Suppressor macrophage treated with lipopolysaccharide for 4 hours (primary cell): ENCODE results near the gene B3GNT4.
"Not testable (repeated sequence)": the region's sequence is repeated elsewhere in the genome, so short reads cannot be mapped to it uniquely, and the experiment has no call there.

Experiments
- DNase-seq: peaks from one replicate; pipeline ENCODE4 v3.0.0-alpha.2; 2020

The B3GNT4 gene

DNA sequence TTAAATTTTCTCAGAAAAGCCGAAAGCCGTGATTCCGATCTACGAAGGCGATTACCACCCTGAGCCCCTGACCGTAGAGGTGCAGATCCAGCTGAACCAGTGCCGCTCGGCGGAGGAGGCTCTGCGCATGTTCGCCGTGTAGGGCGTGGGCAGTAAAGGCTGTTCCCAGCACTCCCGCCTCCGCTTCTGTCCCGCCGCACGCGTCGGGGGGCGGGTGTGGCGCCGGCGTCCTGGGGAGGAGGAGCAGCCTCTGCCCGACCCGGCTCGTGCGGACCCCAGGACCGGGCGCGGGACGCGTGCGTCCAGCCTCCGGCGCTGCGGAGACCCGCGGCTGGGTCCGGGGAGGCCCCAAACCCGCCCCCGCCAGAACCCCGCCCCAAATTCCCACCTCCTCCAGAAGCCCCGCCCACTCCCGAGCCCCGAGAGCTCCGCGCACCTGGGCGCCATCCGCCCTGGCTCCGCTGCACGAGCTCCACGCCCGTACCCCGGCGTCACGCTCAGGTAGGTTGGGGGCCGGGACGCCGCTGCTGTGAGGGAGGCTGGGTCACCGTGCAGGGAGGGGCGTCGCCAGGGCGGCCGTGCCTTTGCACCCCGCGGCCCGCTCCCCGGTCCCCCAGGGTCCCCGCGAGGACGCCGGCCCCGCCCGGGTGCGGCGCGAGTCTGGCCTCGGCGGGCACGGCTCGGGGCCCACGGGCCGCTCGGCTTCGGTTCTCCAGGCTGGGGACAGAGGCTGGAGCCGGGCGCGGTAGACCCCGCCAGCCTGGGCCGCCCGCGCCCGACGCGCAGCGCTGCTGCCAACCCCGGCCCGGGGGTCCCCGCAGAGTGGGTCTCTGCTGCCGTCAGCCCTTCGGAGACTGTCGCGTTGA, at the start of gene B3GNT4:
Gene B3GNT4 (plus strand): TSS at position 409 of the 866 bp plus-strand sequence. CDS start 910 bp downstream, outside the sequence.
- peak; percentile 42 for DNase-seq

DNA sequence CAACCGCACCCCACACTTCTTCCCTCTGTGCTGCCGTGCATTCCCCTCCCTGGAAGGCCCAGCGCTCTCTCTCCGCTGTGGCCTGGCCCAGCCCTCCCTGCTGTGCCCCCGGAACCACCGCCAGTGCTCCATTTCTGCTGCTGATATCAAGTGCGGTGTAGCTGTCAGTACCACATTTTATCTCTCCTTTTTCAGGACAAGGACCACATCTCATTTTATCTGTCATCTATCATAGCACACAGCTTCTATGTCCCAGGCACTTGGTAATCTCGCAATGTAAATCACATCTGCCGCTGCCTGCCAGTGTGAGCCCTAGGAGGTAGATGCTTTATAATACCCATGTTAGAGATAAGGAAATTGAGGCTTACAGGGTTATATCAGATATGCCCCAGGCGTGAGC, 47.8 kb upstream of the B3GNT4 start:
- DNase-seq = no peak

DNA sequence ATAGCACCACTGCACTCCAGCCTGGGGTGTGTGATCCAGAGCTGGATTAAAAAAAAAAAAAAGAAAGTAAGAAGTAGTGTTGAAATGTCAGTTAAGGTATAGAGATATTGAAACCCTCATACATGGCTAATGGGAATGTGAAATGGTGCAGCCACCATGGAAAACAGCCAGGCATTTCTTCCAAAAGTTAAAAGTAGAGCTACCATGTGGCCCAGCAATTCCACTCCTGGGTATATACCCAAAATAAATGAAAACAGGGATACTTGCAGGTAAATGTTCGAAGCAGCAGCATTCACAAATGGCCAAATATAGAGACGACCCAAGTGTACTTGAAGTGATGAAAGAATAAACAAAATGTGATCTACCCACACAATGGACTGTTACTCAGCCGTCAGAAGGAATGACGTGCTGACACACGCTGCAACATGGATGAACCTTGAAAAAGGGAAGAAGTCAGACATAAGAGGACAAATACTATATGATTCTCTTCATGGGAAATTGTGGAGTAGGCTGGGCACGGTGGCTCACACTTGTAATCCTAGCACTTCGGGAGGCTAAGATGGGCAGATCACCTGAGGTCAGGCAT, 44.7 kb upstream of the B3GNT4 start:
- no peak for DNase-seq

DNA sequence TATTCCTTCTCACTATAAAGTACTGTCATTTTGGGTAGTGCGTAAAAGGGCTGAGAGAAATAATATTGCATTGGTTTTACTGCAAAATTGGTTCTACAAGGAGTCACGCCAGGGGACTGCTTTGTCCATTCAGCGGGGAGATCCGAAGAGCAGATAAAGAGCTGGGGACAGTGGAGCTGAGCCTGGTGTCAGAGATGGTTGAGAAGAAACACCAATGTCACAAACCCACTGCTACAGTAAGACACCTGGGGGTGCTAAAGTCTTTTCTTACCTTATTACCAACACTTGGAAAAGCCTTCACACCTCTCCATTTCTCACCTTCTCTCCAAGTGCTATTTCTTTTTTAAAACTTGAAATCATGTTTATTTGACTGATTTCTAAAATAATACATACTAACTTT, 43.6 kb upstream of the B3GNT4 start:
- no peak for DNase-seq

DNA sequence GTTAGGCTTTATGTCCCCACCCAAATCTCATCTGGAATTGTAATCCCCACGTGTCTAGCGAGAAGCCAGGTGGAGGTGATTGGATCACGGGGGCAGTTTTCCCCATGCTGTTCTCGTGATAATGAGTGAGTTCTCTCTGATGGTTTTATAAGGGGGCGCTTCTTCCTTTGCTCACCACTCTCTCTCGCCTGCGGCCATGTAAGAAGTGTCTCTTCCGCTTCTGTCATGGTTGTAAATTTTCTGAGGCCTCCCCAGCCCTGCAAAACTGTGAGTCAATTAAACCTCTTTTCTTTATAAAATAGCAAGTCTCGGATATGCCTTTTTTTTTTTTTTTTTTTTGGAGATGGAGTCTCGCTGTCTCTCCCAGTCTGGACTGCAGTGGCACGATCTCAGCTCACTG, 42.7 kb upstream of the B3GNT4 start:
- no peak for DNase-seq

DNA sequence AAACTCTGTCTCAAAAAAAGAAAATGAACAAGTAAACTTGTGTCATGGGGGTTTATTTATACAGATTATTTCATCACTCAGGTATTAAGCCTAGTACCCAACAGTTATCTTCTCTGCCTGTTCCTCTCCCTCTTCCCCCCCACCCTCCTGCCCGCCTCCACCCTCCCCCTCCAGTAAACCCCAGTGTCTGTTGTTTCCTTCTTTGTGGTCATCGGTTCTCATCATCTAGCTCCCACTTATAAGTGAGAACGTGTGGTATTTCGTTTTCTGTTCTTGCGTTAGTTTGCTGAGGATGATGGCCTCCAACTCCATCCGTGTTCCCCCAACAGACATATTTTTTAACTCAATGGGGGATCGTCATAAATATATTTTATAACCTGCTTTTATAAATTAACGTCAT, 41.8 kb upstream of the B3GNT4 start:
- no peak for DNase-seq

DNA sequence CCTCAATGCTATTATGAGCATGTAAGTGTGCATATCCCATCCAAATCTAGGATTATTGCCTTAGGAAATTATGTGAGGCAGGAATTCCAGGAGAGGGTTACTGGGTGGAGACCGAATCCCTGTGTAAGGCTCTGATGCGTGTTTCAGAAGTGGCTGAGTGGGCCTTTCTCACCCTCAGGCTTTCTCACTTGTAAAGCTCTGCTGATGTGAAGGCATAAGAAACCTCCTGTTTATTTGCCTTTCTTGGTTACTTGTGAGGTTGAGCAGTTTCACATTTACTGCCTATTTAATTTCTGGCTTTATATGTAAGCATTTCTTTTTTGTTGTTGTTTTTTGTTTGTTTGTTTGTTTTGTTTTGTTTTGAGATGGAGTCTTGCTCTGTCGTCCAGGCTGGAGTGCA, 40.5 kb upstream of the B3GNT4 start:
- no peak for DNase-seq

DNA sequence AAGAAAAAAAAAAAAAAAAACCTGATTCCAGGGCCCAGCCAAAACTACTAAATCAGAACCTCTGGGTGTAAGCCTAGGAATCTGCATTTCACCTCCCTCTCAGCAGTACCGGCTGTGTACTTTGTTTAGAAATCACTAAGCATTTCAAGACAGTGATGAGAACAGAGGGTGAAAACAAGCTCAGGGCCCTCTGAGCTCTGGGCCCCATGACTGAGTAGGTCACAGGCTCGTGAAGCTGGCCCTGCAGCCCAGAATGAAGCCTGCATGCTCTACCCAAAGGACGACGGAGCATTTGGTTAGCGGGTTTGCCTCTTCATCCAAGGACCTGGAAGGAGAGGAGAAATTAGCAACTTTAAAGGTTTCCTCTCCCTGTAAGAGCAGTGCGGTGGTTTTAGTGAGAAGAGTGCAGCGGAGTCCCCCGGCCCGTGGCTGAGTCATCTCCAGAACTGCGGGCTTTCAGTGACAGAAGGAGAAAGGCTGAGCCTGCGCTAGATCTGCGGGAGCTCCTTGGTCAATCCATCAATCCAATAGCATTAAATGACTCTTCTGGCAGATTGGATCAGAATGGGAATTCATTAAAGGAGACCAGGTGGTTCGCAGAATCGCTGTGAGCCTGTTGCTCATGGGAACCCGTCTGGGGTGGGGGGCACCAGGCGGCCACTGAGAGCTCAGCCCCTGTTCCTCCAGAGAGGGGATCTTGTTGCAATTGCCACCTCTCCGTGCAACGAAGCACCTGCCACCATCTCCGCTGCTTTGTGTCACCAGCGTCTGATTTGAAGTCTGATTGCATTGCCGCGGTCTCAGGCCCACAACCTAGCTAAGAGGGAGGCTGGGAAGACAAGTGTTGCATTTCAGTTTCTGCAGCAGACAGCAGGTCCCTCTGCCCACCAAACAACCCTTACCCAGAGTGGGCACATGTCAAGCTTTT, 36.8 kb upstream of the B3GNT4 start:
- no peak for DNase-seq

DNA sequence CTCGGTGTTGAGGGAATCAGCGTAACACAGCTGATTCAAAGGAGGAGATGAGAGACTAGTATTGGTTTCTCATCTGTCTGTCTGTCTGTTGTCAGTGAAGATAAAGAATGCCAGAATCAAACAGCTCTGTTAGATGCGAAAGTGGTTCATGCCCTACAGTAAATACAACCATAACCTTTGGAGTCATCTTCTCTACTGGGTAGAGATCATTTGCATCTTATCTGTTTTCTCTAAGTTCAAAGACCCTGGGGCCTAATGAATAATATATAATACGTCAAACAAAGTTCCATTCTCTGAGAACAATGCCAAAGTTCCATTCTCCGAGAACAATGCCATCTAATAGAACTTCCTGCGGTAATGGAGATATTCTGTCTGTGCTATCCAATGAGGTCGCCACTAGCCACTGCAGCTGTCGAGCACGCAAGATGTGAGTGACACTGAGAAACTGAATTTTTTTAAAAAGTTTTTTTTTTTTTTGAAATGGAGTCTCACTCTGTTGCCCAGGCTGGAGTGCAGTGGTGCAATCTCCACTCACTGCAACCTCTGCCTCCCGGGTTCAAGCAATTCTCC, 36.1 kb upstream of the B3GNT4 start:
- DNase-seq = no peak

DNA sequence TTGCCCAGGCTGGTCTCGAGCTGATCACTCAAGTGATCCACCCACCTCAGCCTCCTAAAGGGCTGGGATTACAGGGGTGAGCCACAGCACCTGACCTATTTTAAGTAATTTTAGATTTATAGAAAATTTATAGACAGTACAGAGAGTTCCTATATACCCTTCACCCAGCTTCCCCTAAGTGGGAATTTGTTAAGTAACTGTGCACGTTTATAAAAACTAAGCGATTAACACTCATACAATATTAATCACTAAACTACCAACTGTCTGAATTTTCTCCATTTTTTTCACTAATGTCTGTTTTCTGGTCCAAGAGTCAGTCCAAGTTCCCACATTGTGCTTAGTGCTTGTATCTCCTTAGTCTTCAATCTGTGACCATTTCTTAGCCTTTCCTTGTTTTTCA, 35.0 kb upstream of the B3GNT4 start:
- DNase-seq = no peak

DNA sequence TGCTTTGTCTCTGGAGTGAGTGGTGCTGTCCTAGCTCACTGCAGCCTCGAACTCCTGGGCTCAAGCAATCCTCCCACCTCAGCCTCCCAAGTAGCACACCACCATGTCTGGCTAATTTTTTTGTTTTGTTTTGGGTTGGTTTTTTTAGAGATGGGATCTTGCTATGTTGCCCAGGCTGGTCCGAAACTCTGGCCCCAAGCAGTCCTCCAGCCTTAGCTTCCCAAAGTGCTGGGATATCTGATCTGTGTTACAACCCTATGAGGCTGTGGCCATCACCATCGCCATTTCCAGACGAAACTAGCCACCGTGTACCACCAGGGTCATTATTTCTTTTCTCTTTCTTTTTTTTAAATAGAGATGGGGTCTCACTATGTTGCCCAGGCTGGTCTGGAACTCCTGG, 32.1 kb upstream of the B3GNT4 start:
- no peak for DNase-seq

DNA sequence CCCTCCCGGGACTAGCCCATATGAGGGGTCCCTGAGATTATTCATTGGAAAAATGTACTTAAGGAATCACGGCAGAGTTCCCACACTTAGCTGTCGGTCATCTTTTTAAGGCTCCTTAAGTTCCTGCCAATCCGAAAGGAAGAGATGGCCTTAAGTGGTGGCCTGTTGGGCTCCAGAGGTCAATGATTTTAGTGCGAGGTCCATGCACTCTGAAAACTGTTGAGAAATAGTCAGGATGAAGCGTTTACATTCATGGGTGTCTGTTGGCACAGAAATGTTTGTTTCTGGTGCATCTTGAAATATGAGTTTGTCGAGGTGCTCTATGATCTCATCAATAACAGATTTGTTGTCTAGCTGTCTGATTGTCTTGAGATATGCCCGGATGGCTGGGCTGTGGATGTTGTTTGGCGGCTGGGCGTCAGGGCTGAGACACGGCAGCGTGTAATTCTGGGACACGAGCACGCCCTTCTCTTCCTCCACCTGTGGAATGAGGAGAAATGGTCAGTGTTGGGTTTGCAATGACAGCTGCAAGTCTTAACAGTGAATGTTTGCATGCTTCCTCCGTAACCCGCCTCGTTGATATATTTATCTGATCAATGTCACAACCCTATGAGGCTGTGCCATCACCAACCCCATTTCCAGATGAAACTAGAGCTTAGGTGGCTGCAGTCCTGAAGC, 31.1 kb upstream of the B3GNT4 start:
- no peak for DNase-seq

DNA sequence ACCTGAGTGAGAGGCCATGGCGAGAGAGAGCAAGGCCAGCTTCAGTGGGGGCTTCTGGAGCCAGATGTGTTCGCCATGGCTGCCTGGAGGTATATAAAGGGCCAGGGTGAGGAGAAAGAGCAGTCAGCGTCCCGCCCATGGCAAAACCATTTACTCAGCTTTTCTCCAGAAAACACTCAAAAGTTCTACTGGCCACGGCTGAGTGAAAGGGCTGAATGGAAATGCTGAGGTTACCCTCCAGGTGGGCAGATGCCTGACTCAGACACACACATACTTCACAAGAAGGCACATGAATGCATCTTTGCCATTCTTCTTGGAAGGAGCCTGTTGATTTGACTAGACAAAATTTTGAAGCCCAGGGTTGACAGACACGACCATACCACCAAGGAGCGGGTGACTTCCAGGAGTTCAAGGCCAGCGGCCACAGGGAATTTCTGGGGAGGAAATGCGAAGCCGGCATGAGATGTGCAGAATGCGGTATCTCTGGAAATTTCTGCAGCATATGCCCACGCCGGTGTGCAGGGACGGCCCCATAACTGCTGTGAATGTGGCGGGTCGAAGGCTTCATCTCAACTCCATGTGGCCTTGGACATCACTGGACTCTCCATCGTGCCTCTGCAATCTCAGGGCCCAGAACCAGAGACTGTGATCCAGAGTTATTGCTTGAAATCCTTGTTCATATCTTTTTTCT, 29.2 kb upstream of the B3GNT4 start, which contains the start of gene IL31:
Gene IL31 (minus strand): TSS at position 67 of the 691 bp plus-strand sequence. CDS start 49 bp downstream, at position 18.
- no peak for DNase-seq

DNA sequence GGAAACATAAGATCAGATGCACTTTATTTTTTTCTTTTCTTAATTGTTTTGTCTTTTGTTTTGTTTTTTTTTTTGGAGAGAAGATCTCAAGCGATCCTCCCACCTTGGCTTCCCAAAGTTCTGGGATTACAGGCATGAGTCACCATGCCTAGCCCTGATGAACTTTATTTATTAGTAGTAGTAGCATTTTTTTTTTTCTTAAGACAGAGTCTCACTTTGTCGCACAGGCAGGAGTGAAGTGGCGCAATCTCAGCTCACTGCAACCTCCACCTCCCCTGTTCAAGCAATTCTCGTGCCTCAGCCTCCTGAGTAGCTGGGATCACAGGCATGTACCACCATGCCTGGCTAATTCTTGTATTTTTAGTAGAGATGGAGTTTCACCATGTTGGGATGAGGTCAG, 27.0 kb upstream of the B3GNT4 start:
- not testable (repeated sequence) for DNase-seq

DNA sequence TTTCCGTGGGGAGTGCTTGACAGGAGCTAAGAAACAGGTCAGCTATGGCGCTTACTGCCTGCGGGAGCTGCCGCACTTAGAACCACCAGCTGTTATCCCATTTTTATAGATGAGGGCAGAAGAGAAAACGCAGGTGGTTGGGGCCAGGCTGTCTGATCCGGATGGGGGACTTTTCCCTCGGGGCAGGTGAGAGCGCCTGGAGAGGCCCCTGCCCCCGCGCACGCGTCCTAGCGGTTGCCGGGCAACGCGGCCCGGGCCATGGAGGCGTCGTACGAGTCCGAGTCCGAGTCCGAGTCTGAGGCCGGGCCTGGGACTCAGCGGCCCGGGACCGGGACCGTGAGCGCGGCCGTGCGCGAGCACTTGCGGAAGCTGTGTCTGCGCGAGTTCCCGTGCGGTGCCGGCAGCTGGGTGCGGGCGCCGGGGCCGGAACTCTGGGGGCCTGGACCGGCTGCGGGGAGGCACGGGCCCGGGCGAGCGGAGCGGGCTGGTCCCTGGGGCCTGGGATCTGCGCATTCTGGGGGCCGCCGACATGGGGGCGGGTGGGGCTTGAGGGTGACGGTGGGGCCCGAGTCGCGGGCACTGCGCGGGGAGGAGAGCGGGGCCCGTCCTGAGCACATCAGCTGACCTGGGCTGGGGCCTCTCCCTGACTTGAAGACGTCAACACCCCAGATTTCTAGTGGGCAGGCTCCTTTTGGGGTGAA, 20.5 kb upstream of the B3GNT4 start, which contains the start of gene LRRC43:
Gene LRRC43 (plus strand): TSS at position 237 of the 701 bp plus-strand sequence. CDS start 22 bp downstream, at position 259.
- DNase-seq = peak; percentile 48

DNA sequence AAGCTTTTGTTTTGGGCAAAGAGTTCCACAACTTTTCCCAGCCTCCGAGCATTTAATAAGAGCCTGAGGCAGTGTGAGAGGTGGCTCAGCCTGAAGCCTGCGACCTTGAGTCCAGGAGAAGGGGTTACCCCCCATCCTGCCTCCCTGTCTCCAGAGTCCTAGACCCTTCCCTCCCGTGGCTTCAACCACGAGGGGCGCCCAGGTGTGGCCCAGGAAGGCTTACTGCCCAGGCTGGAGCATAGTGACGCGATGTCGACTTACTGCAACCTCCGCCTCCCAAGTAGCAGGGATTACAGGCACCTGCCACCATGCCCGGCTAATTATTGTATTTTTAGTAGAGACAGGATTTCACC, 19.9 kb upstream of the B3GNT4 start:
- DNase-seq = no peak

DNA sequence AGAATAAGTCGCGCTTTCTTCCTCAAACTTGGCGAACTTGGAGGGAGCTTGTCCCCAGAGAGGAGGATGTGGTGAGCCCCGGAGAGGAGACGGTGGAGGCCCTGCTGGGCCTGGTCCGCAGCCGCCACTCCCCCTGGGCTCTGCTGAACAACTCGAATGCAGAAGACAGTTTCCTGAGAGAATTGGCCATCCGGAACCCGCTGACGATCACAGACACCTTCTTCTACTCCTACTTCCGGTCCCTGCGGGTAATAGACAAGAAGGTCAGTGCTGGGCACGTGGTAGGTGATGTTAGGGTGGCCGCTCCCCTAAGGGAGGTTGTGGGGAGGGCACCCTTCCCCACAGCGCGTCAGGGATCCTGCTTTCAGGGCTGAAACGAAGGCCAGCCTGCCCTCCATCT, 19.0 kb upstream of the B3GNT4 start:
- peak; percentile 16 for DNase-seq

DNA sequence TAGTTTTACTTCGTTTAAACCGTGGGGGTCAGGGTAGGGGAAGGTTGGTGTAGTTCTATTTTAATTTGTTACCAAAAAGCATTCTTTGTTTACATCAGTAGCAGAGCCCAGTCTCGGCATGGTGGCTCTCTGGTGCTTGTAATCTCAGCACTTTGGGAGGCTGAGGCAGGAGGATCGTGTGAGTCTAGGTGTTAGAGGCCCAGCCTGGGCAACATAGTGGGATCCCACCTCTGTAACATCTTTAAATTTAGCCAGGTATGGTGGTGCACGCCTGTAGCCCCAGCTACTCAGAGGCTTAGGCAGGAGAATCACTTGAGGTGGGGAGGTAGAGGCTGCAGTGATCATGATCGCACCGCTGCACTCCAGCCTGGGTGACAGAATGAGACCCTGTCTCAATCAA, 18.4 kb upstream of the B3GNT4 start:
- DNase-seq = no peak

DNA sequence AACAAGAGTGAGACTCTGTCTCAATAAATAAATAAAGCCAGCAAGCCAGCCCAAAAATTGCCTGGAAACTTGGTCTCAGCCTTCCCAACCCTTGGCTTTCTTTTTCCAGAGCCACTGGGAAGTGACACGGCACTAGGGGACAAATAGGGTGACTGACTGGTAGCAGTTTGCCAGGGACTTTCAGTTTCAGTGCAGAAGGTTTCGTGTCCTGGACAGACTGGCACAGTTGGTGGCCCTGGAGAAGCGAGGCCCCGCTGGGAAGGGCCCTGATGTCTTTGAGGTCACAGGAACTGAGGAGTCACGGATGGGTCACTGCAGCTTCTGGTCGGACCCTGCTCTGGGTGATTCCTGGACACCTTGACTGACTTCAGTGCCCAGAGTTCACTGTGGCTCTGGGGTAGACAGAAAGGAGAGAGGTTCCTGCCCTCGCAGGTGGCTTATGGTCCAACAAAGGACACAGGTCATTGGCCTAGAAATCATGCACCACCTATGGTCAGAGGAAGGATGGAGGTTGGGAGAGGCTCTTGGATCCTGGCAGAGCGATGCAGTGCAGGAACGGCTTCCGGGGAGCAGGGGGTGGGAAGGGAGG, 17.9 kb upstream of the B3GNT4 start:
- peak; percentile 19 for DNase-seq

DNA sequence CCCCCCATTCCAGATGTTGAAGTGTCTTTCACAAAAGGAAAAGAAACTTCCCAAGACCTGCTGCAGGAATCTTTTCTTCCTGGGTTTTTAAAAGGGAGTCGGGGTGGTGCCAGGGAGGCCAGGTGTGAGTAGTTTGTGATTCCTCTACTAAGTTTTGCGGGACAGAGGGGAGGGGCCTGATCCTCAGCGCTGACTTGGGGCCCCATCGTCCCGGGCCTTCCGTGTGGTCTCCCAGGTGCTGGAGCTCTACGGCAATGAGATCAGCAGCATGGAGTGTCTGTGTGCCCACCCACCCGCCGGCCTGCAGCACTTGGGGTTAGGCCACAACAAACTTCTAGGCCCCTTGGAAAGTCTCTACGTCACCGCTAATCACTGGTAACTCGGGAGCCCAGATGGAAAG, 16.0 kb upstream of the B3GNT4 start:
- no peak for DNase-seq
